ENCODE data around the gene TOM1L2. TPM values are rescaled to one million over a fixed set of nuclear protein-coding genes. Genes with fewer than 3 reads are reported as not detected.

Gene TOM1L2
- total and polyA plus RNA-seq, 2 donors from 2014 or later, result 28.2 to 59.4 TPM

DNA sequence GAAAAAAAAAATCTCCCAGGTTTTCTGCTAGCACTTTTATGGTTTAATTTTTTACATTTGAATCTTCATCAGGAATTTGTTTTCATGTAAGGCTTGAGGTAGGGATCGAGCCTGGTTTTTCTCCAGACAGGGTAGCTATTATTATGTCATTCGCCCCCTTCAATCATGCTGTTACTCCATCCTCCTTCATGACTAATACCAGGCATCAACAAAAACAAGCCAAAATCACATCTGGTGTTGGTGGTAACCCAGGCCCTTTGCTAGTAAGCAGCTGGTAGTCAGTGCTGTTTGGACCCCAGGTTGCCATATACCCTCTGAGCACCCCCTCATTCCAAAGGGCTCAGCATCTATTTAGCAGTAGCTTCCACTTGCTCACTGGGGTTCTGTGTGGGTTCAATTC lies 30.0 kb upstream of the TOM1L2 start:
- Histone ChIP-seq H3K4me1 (ENCODE audit: control insufficient read depth in 2 of 3, insufficient read depth in 2 of 3, low read depth in 1 of 3, low read length in 3 of 3) (no peaks in the 10 kb centered on the region), H3K27me3 (ENCODE audit: control insufficient read depth, insufficient read depth, low read length) (no peaks in the 10 kb centered on the region), H3K9me3 (ENCODE audit: control insufficient read depth in 2 of 3, insufficient read depth in 1 of 3, low read length in 3 of 3) (no peaks in the 10 kb centered on the region), H3K9ac (ENCODE audit: low read length in 3 of 3) (no peak overlapping the region), H3K36me3 (ENCODE audit: control insufficient read depth in 2 of 3, insufficient read depth in 3 of 3, low read length in 3 of 3) (peaks cover 0 to 3% (median 0%) of the 10 kb centered on the region in 3 donors), H3K4me3 (ENCODE audit: low read length in 3 of 3) (no peak overlapping the region), H3K27ac (ENCODE audit: low read depth in 2 of 2, low read length in 2 of 2) (no peak overlapping the region)
- no peak for FAIRE-seq
- TF ChIP-seq, protein P1, sequence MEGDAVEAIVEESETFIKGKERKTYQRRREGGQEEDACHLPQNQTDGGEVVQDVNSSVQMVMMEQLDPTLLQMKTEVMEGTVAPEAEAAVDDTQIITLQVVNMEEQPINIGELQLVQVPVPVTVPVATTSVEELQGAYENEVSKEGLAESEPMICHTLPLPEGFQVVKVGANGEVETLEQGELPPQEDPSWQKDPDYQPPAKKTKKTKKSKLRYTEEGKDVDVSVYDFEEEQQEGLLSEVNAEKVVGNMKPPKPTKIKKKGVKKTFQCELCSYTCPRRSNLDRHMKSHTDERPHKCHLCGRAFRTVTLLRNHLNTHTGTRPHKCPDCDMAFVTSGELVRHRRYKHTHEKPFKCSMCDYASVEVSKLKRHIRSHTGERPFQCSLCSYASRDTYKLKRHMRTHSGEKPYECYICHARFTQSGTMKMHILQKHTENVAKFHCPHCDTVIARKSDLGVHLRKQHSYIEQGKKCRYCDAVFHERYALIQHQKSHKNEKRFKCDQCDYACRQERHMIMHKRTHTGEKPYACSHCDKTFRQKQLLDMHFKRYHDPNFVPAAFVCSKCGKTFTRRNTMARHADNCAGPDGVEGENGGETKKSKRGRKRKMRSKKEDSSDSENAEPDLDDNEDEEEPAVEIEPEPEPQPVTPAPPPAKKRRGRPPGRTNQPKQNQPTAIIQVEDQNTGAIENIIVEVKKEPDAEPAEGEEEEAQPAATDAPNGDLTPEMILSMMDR (IDR thresholded peaks at IDR 0.05; ENCODE audit: borderline replicate concordance, extremely low read depth, insufficient read depth), result no peak
- intact Hi-C loops (cut with DNase I), result no loop called here
- DNase-seq, result no peak

- intact Hi-C loops (cut with DNase I), result no loop called here
- TF ChIP-seq, protein P1 (IDR thresholded peaks at IDR 0.05; ENCODE audit: borderline replicate concordance, extremely low read depth, insufficient read depth), result no peak
- no peak overlapping the region for H3K27ac ChIP-seq (ENCODE audit: low read depth in 2 of 2, low read length in 2 of 2)
- DNase-seq, result peak in 1 of 5 donors; percentile 21
- H3K4me3 ChIP-seq (ENCODE audit: low read length in 3 of 3), result no peak overlapping the region
- no peaks in the 10 kb centered on the region for H3K27me3 ChIP-seq (ENCODE audit: control insufficient read depth, insufficient read depth, low read length)
- peaks cover 0 to 3% (median 0%) of the 10 kb centered on the region in 3 donors for H3K36me3 ChIP-seq (ENCODE audit: control insufficient read depth in 2 of 3, insufficient read depth in 3 of 3, low read length in 3 of 3)
- no peaks in the 10 kb centered on the region for H3K9me3 ChIP-seq (ENCODE audit: control insufficient read depth in 2 of 3, insufficient read depth in 1 of 3, low read length in 3 of 3)
- FAIRE-seq, result no peak
- H3K9ac ChIP-seq (ENCODE audit: low read length in 3 of 3), result no peak overlapping the region
- H3K4me1 ChIP-seq (ENCODE audit: control insufficient read depth in 2 of 3, insufficient read depth in 2 of 3, low read depth in 1 of 3, low read length in 3 of 3), result no peaks in the 10 kb centered on the region
These were observed 27.8 kb upstream of the TOM1L2 start for GRCh38 chr17:18000030-18000408.

- H3K27ac ChIP-seq (ENCODE audit: low read depth in 2 of 2, low read length in 2 of 2), result no peak overlapping the region
- no peak for FAIRE-seq
- H3K9me3 ChIP-seq (ENCODE audit: control insufficient read depth in 2 of 3, insufficient read depth in 1 of 3, low read length in 3 of 3), result no peaks in the 10 kb centered on the region
These were observed 27.3 kb upstream of the TOM1L2 start for GRCh38 chr17:17999364-18000029.

More at GRCh38 chr17:17999364-18000029, 27.3 kb upstream of the TOM1L2 start:
- TF ChIP-seq, protein P1 (IDR thresholded peaks at IDR 0.05; ENCODE audit: borderline replicate concordance, extremely low read depth, insufficient read depth), result no peak
- Histone ChIP-seq H3K9ac (ENCODE audit: low read length in 3 of 3) (no peak overlapping the region), H3K4me3 (ENCODE audit: low read length in 3 of 3) (no peak overlapping the region), H3K4me1 (ENCODE audit: control insufficient read depth in 2 of 3, insufficient read depth in 2 of 3, low read depth in 1 of 3, low read length in 3 of 3) (no peaks in the 10 kb centered on the region), H3K36me3 (ENCODE audit: control insufficient read depth in 2 of 3, insufficient read depth in 3 of 3, low read length in 3 of 3) (peaks cover 0 to 3% (median 0%) of the 10 kb centered on the region in 3 donors), H3K27me3 (ENCODE audit: control insufficient read depth, insufficient read depth, low read length) (no peaks in the 10 kb centered on the region)
- intact Hi-C loops (cut with DNase I), result no loop called here
- DNase-seq, result peak in 1 of 5 donors; percentile 12

Data from kidney (tissue), 14 donors.